Measurements from ENCODE around the gene GPR31. TPM values are rescaled to one million over a fixed set of nuclear protein-coding genes. Genes with fewer than 3 reads are reported as not detected.

Gene GPR31
- total and polyA plus RNA-seq, 8 donors = 0.08 TPM; not detected in 7

GRCh38 chr6:167140589-167141474 is 16.9 kb downstream of the GPR31 start:
- H3K4me1 ChIP-seq = no peaks in the 10 kb centered on the region
- TF ChIP-seq CTCF (IDR thresholded peaks at IDR 0.05) = no peak
- H3K9me3 ChIP-seq = no peaks in the 10 kb centered on the region
- H3K36me3 ChIP-seq = no peaks in the 10 kb centered on the region
- H3K27me3 ChIP-seq = peaks cover 0 to 17% of the 10 kb centered on the region in 2 donors
- ATAC-seq (no peak), DNase-seq (no peak)
- intact Hi-C loops (cut with DNase I) = loop anchor here in 1 of 2 donors (10.0 kb wide), 1 partner anchor 366 kb away; no protein-coding TSS in a partner anchor
- no peak overlapping the region for H3K4me3 ChIP-seq
- H3K27ac ChIP-seq = no peak overlapping the region

DNA sequence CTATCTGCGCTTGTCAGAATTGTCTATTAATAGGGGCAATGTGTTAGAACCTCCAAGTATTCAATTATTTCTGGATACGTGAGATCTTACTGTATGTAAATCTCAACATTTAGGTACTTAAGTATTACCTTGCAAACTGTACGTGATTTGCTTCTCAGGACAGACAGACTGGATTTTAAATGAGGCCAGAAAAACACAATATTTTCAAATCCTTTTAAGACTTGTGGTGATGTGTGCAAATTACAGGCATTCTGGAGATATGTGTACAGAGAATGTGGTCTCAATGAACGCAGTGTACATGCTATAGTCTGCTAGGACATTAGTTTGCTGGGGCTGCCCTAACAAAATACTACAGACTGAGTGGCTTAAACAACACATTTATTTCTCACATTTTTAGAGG is 18.0 kb downstream of the GPR31 start:
- no peak for TF ChIP-seq CTCF (IDR thresholded peaks at IDR 0.05)
- no peaks in the 10 kb centered on the region for H3K9me3 ChIP-seq
- intact Hi-C loops (cut with DNase I) = loop anchor here in 1 of 2 donors (10.0 kb wide), 1 partner anchor 365 kb away; no protein-coding TSS in a partner anchor

DNA sequence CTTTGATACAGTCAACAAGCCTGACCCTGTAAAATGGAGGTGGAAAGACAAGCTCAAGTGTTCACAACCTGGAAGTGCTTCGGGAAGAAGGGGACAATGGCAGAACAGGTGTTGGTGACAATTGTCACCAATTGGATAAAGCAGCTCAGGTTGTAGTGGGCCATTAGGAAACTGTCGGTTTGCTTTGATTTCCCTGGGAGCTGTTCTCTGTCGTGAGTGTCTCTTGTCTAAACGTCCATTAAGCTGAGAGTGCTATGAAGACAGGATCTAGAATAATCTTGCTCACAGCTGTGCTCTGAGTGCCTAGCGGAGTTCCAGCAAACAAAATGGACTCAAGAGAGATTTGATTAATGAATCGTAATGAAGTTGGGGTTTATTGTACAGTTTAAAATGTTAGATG is 19.9 kb downstream of the GPR31 start:
- TF ChIP-seq CTCF (IDR thresholded peaks at IDR 0.05) = no peak
- Histone ChIP-seq H3K36me3 (no peaks in the 10 kb centered on the region), H3K27me3 (peaks cover 0 to 4% of the 10 kb centered on the region in 2 donors), H3K4me3 (no peak overlapping the region), H3K27ac (no peak overlapping the region), H3K4me1 (no peaks in the 10 kb centered on the region), H3K9me3 (no peaks in the 10 kb centered on the region)
- ATAC-seq (no peak), DNase-seq (no peak)
- intact Hi-C loops (cut with DNase I) = no loop called here

More for the DNA sequence above, 18.0 kb downstream of the GPR31 start:
- Histone ChIP-seq H3K27me3 (peaks cover 0 to 12% of the 10 kb centered on the region in 2 donors), H3K27ac (no peak overlapping the region), H3K4me3 (no peak overlapping the region), H3K36me3 (no peaks in the 10 kb centered on the region), H3K4me1 (no peaks in the 10 kb centered on the region)
- DNase-seq (no peak), ATAC-seq (no peak)

DNA sequence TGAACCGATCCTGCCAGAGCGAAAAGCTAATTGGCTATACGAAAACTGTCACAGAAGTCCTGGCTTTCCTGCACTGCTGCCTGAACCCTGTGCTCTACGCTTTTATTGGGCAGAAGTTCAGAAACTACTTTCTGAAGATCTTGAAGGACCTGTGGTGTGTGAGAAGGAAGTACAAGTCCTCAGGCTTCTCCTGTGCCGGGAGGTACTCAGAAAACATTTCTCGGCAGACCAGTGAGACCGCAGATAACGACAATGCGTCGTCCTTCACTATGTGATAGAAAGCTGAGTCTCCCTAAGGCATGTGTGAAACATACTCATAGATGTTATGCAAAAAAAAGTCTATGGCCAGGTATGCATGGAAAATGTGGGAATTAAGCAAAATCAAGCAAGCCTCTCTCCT is 20.7 kb downstream of the GPR31 start:
- DNase-seq (no peak), ATAC-seq (no peak)
- Histone ChIP-seq H3K9me3 (no peaks in the 10 kb centered on the region), H3K4me3 (no peak overlapping the region), H3K36me3 (no peaks in the 10 kb centered on the region), H3K27ac (no peak overlapping the region), H3K4me1 (no peaks in the 10 kb centered on the region), H3K27me3 (peaks cover 0 to 4% of the 10 kb centered on the region in 2 donors)
- intact Hi-C loops (cut with DNase I) = no loop called here
- no peak for TF ChIP-seq CTCF (IDR thresholded peaks at IDR 0.05)

- Histone ChIP-seq H3K9me3 (no peaks in the 10 kb centered on the region), H3K27ac (no peak overlapping the region), H3K27me3 (peaks cover 0 to 4% of the 10 kb centered on the region in 2 donors), H3K4me1 (no peaks in the 10 kb centered on the region), H3K4me3 (no peak overlapping the region), H3K36me3 (no peaks in the 10 kb centered on the region)
- DNase-seq = no peak
- ATAC-seq = no peak
- no peak for TF ChIP-seq CTCF (IDR thresholded peaks at IDR 0.05)
- intact Hi-C loops (cut with DNase I) = no loop called here
These were observed 21.4 kb downstream of the GPR31 start for GRCh38 chr6:167136376-167136775.

All from left lung (tissue), 10 donors.